ENCODE data around the gene MLPH. TPM values are rescaled to one million over a fixed set of nuclear protein-coding genes. Genes with fewer than 3 reads are reported as not detected.

MLPH gene
- polyA plus RNA-seq, 1 experiment = 15.6 TPM

DNA sequence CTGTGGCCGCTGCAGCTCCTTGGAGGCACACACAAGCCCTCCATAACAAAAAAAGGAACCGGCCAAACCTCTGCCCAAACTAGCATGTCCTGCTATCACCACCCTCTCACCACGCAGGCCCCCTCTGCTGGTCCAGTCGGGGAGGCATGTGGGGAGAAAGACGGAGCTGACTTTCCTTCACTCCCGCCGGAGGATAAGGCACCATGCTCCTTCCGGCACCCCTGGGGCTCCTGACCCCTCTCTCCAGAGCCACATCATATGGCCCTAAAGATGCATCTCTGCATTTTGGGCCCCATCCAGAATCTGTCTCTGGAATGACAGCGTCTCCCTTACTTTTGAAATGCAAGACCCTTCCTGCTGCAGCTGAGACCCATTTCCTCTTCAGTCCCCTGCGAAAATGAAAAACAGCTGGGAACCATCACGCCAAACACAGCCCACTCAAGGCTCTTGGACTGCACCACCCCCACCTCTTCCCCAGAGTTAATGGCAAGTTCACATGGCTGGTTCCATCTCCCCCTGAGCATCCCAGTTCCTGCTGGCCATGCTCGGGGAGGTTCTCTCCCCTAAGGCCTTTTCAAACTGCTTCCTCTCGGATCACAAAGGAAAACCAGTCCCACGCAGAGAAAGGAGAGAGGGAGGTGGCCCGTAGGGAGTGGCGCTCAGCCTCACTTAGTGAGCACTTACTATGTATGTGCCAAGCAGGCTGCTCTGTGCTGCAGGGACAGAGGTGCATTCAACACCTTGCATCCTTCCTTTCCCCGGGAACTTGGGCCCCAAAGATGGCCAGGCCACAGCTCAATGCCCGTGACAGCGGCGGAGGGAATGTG, 35.2 kb upstream of the MLPH start:
- no peak for DNase-seq (ENCODE audit: low read depth, low spot score)
- Histone ChIP-seq H3K27ac (ENCODE audit: low read depth, low read length) (peak overlapping the region; percentile 39), H3K4me3 (ENCODE audit: low read depth, low read length) (no peak overlapping the region), H3K9me3 (ENCODE audit: control insufficient read depth, insufficient read depth, low read length) (peaks cover 15% of the 10 kb centered on the region), H3K27me3 (ENCODE audit: control insufficient read depth, insufficient read depth, low read length) (no peaks in the 10 kb centered on the region)
- TF ChIP-seq, protein P1, sequence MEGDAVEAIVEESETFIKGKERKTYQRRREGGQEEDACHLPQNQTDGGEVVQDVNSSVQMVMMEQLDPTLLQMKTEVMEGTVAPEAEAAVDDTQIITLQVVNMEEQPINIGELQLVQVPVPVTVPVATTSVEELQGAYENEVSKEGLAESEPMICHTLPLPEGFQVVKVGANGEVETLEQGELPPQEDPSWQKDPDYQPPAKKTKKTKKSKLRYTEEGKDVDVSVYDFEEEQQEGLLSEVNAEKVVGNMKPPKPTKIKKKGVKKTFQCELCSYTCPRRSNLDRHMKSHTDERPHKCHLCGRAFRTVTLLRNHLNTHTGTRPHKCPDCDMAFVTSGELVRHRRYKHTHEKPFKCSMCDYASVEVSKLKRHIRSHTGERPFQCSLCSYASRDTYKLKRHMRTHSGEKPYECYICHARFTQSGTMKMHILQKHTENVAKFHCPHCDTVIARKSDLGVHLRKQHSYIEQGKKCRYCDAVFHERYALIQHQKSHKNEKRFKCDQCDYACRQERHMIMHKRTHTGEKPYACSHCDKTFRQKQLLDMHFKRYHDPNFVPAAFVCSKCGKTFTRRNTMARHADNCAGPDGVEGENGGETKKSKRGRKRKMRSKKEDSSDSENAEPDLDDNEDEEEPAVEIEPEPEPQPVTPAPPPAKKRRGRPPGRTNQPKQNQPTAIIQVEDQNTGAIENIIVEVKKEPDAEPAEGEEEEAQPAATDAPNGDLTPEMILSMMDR (IDR thresholded peaks at IDR 0.05; ENCODE audit: low read depth, low read length) = peak; percentile 61
- CTCF ChIA-PET = interaction anchor here (0.5 to 4.9 kb wide), 18 partner anchors 10 to 367 kb away, joined by 3 to 55 read pairs (median 5); partner anchors contain the start of genes COL6A3 and COPS8
- POLR2A ChIA-PET = interaction anchor here (0.9 to 1.4 kb wide), 4 partner anchors 11 to 39 kb away, joined by 3 to 7 read pairs (median 3); partner anchors contain the start of gene COL6A3

GRCh38 chr2:237452861-237453260, 34.2 kb upstream of the MLPH start:
- peaks cover 15% of the 10 kb centered on the region for H3K9me3 ChIP-seq (ENCODE audit: control insufficient read depth, insufficient read depth, low read length)
- H3K27ac ChIP-seq (ENCODE audit: low read depth, low read length) = no peak overlapping the region
- TF ChIP-seq, protein P1 (IDR thresholded peaks at IDR 0.05; ENCODE audit: low read depth, low read length) = no peak
- ChIA-PET CTCF (interaction anchor here (1.4 kb wide), 1 partner anchor 22 kb away, joined by 7 read pairs; no protein-coding TSS in a partner anchor), POLR2A (interaction anchor here (0.7 kb wide), 1 partner anchor 256 kb away, joined by 4 read pairs; no protein-coding TSS in a partner anchor)
- no peaks in the 10 kb centered on the region for H3K27me3 ChIP-seq (ENCODE audit: control insufficient read depth, insufficient read depth, low read length)
- no peak for DNase-seq (ENCODE audit: low read depth, low spot score)
- H3K4me3 ChIP-seq (ENCODE audit: low read depth, low read length) = no peak overlapping the region

DNA sequence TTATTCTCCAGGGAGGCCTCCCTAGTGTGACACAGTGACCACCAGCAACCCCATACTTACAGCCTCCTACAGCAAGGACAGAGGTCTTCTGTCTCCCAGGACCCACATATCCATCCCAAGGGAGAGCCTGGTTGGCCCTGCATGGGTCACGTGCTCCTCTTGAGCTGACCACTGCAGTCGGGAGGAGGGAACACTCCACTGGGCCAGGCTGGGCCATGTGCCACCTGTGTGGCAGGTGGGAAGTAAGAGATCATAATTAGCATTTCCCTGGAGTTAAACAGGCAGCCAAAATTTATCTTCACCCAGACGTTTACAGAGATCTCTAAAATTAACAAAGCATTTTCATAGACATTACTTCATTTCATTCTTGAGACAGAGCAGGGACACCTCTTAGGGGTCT, 33.4 kb upstream of the MLPH start:
- POLR2A ChIA-PET = no interaction called here
- Histone ChIP-seq H3K27me3 (ENCODE audit: control insufficient read depth, insufficient read depth, low read length) (no peaks in the 10 kb centered on the region), H3K9me3 (ENCODE audit: control insufficient read depth, insufficient read depth, low read length) (peaks cover 15% of the 10 kb centered on the region), H3K4me3 (ENCODE audit: low read depth, low read length) (no peak overlapping the region), H3K27ac (ENCODE audit: low read depth, low read length) (no peak overlapping the region)
- DNase-seq (ENCODE audit: low read depth, low spot score) = no peak
- CTCF ChIA-PET = interaction anchor here (1.2 kb wide), 1 partner anchor 32 kb away, joined by 4 read pairs; no protein-coding TSS in a partner anchor
- TF ChIP-seq, protein P1 (IDR thresholded peaks at IDR 0.05; ENCODE audit: low read depth, low read length) = no peak

DNA sequence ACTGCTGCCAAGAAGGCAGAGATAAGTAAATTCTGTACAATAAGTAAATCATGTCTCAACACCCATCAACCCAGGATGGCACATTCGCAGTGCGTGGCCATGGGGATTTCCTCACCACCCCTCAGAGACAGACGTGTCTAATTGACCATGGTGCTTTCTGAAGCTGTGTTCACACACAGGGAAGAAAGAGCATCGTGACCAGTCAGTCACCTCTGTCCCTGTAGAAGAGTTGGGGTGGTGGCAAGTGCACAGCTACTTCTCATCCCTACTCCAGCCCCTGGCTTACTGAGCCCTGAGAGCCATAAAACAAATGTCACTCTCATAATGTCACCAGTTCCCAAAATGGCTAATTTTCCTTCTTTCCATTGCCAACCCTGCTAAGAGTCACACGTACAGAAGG, 31.3 kb upstream of the MLPH start:
- POLR2A ChIA-PET = interaction anchor here (0.6 to 2.3 kb wide), 8 partner anchors 10 to 253 kb away, joined by 3 to 21 read pairs (median 6); partner anchors contain the start of gene COL6A3
- CTCF ChIA-PET = interaction anchor here (0.9 to 2.3 kb wide), 4 partner anchors 14 to 57 kb away, joined by 3 to 17 read pairs (median 6); no protein-coding TSS in a partner anchor
- TF ChIP-seq, protein P1 (IDR thresholded peaks at IDR 0.05; ENCODE audit: low read depth, low read length) = no peak

More for the DNA sequence above, 31.3 kb upstream of the MLPH start:
- H3K27me3 ChIP-seq (ENCODE audit: control insufficient read depth, insufficient read depth, low read length) = no peaks in the 10 kb centered on the region
- H3K4me3 ChIP-seq (ENCODE audit: low read depth, low read length) = no peak overlapping the region
- H3K9me3 ChIP-seq (ENCODE audit: control insufficient read depth, insufficient read depth, low read length) = peaks cover 12% of the 10 kb centered on the region; the same call in 1 of the 2 replicates
- DNase-seq (ENCODE audit: low read depth, low spot score) = no peak
- peak overlapping the region; percentile 93 for H3K27ac ChIP-seq (ENCODE audit: low read depth, low read length)

All from AG04450 (cell line).